GM18498 (cell line): Measurements from ENCODE around the gene SAT1.
A peak's percentile ranks its signal among the peaks of the same experiment; 100 is the strongest.

Experiments
- ATAC-seq: cut with Tn5 transposase; IDR thresholded peaks from one replicate; pipeline ENCODE4 v1.9.1; 2021; ENCODE audit warnings: mild to moderate bottlenecking, moderate library complexity; ENCODE audit not compliant: unreplicated experiment

SAT1 gene

DNA sequence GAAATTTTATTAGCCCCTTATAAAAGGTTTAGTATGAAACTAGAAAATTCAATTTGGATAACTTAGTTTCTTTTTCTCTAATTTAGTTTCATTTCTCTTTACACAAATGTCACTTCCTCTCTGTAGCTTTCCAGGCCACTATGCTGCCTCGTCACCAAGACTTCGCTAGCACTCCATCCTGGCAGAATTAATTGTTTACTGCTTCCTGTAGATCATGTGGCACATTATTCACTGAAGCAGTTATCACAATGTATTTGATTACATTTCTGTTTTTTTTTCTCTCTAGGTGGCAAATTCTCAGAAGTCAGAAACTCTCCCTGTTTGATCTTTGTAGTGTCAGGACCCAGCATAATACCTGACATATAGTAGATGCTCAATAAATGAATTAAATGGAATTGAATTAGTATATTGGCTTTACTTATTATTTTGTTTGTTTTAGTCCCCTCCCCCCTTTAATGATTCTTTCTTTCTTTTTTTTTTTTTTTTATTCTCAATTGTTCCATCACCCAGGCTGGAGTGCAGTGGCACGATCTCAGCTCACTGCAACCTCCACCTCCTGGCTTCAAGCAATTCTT is 9.3 kb upstream of the SAT1 start:
- peak; percentile 89 for ATAC-seq

DNA sequence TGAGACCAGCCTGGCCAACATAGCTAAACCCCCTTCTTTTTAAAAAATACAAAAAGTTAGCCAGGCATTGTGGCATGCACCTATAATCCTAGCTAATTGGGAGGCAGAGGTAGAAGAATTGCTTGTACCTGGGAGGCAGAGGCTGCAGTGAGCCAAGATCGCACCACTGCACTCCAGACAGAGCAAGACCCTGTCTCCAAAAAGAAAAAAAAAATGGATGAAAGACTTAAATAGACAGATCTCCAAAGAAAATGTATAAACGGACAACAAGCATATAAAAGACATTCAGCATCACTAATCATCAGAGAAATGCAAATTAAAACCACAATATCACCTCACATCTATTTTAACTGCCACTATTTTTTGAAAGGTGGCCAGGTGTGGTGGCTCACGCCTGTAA is 6.6 kb upstream of the SAT1 start:
- ATAC-seq = no peak

DNA sequence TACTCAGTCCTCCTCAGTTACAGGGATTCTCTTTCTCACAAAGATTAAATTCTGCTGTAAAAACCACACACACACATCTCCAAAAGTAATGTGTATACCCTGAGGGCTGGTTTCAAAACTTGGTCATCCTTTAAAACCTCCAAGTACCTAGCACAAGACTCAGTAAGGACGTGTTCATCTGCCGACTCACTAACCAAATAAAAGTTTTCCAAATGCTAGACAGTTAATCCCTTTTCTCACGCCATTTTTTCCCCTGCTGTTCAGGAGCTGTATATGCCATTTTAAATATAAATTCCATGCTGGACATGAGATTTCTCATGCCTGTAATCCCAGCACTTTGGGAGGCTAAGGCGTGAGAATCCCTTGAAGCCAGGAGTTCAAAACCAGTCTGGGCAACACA is 3.9 kb upstream of the SAT1 start:
- no peak for ATAC-seq

DNA sequence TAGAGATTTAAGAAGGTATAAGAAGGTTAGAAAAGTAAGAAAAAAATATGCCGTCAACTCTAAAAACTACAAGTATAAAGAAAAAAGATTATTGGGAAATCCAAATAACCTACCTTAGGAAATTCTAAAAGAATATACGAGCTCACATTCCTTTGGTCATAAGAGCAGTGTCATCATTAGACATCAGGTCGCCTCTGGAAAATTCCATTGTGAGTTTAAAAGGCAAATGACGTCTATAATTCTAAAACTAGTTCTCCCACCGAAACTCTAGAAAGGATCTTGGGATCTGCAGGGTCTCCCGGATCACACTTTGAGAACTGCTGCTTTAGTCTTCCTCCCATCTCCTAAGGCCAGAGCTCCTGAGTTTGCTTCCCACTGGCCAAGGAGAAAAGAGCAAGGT is 518 bp upstream of the SAT1 start:
- ATAC-seq = no peak

DNA sequence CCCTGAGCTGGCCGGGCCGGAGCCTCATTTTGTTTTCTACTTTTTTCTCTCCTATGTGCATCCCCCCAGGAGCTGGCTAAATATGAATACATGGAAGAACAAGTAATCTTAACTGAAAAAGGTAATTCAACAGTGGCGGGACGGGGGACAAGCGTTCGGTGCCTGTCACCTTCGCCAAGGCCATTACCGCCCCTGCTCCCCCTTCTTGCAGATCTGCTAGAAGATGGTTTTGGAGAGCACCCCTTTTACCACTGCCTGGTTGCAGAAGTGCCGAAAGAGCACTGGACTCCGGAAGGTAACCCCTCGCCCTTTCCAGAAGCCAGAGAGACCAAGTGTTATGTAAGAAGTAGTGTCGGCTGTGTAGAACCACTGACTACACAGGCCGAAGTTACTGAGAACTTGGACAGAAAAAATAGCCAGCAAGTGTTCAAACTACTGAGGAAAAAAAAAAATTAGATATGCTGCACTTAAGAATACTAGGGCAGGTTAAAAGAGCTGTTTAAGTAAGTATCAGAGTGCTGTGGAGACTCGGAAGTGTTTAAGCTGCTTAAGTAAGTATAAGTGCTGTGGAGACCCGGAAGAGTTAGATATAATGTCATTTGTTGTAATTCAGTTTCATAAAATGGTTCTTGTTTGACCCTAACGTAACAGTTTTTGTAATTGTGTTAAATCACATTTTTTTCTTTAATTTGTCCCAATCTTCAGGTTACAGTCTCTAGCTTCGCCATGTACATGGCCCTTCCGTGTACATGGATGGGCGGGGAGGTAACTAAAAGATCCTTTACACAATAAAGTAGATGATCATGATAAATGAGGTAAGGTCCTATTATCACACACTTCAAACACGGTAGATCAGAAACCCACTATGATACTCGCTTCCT is 856 bp downstream of the SAT1 start:
- no peak for ATAC-seq

DNA sequence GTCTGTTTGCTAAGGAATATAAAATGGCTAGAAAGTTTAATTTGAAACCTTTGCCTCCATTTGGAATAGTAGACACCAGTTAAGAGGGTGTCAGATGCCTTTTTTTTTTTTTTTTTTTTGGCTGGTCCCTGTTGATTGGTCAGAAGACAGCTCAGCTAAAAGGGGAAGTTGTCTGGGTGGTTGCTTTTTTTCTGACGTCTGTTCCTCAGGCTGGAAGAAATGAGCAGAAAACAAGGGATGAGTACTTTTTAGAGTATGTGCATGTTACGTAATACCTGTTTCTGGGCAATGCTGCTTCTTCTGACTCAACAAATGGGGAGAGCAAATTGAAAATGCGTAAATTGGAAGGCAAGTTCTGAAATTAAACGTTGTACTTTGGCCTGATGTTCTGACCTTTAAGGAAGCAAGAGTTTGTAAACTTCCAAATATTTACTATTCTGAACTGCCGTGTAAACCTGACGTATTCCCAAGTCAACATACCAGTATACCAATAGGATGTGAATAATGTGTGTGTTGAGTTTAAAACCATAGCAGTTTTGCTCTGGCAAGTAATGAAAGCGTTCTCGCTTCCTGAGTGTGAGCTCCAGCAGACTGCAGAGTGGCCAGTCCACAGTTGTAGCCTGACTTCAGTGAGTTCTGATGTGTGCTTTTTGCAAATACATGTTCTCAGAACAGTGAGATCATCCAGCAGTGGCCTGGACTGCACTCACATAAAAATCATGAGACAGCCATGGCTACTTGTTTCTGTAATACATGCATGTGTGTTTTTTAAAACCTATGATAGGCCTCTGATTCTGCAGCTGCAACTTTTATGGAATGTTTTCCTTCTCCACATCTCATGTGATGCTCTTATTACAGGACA is 1.7 kb downstream of the SAT1 start:
- no peak for ATAC-seq

DNA sequence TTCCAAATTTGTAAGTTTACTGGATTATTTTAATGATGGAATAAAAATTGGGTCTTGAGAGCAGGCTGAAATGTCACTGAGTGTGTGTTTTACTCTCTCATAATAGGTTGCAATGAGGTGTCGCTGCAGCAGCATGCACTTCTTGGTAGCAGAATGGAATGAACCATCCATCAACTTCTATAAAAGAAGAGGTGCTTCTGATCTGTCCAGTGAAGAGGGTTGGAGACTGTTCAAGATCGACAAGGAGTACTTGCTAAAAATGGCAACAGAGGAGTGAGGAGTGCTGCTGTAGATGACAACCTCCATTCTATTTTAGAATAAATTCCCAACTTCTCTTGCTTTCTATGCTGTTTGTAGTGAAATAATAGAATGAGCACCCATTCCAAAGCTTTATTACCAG is 2.6 kb downstream of the SAT1 start:
- no peak for ATAC-seq

DNA sequence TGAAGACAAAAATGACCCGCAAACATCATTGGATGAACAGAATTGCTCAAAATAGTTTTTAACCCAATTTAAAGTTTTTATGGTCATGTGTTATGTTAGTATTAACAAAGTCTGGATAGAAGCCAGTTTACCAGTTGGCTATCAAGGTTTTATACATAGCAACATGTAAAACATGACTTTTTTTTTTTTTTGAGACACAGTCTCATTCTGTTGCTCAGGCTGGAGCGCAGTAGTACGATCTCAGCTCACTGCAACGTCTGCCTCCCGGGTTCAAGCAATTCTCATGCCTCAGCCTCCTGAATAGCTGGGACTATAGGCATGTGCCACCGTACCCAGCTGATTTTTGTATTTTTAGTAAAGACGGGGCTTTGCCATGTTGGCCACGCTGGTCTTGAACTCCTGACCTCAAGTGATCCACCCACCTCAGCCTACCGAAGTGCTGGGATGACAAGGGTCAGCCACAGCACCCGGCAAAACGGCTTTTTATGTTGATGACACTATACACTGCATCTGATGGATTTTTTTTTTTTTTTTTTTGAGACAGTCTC is 3.4 kb downstream of the SAT1 start:
- ATAC-seq = no peak

DNA sequence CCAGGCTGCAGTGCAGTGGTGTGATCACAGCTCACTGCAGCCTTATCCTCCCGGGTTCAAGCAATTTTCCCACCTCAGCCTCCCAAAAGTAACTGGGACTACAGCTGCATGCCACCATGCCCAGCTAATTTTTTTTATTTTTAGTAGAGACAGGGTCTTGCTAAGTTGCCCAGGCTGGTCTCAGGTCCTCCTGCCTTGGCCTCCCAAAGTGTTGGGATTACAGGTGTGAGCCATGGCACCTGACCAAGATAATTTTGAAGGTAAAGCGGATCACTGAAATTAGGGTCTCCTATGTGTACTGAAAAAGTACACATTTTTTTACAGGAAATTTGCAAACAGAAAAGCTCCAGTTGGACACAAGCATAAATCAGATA is 4.8 kb downstream of the SAT1 start:
- ATAC-seq = no peak

DNA sequence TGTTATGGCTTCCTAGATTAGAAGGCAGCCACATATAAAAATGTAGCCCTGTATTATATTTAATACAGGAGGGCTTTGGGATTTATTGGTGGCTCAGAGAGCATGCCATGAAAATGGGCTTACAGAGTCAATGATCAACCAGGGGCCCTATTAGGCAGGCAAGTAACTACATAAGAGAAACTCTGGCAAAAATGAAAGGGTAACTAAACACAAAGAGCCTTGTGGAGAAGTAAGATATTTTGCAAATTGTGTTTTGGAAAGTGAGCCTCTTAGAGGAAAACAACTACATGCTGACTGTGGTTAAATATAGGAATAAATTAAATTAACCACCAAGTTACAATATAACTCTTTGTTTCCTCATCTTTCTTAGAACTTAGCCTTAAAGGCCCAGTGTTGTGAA is 5.5 kb downstream of the SAT1 start:
- ATAC-seq = peak; percentile 48

DNA sequence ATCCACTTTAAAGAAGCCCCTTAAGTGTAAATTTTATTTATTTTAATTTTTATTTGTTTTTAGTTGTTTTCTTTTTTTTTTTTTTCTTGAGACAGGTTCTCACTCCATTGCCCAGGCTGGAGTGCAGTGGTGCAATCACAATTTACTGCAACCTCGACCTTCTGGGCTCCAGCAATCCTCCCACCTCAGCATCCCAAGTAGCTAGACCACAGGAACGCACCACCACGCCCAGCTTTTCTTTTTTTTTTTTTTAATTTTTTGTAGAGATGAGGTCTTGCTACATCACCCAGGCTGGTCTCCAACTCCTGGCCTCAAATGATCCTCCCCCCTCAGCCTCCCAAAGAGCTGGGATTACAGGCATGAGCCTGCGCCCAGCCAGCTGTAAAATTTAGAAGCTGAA is 6.0 kb downstream of the SAT1 start:
- no peak for ATAC-seq

DNA sequence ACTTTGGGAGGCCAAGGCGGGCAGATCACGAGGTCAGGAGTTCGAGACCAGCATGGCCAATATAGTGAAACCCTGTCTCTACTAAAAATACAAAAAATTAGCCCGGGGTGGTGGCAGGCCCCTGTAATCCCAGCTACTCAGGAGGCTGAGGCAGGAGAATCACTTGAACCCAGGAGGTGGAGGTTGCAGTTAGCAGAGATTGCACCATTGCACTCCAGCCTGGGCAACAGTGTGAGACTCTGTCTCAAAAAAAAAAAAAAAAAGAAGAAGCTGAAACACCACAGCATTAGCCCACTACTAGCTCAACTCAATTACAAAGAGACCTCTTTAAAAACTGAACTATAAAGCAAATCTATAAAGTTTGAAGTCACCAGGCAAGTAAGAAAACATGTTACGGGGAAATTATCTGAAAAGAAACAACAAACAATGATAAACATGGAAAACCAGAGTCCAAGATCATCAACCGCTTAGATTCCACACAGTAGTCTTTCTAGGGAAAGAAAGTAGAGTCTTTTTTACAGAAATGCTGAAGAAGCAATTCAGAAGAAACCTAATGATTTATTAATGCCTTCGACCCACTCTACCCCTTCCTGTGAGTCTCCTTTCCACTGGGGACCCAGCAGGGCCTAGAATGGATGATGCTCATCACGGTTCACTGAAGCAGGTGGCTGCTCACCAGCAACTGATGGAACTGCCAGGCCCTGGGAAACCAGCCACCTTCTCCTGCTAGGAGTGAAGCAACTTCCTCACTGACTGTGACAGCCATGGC is 6.6 kb downstream of the SAT1 start:
- ATAC-seq = no peak

DNA sequence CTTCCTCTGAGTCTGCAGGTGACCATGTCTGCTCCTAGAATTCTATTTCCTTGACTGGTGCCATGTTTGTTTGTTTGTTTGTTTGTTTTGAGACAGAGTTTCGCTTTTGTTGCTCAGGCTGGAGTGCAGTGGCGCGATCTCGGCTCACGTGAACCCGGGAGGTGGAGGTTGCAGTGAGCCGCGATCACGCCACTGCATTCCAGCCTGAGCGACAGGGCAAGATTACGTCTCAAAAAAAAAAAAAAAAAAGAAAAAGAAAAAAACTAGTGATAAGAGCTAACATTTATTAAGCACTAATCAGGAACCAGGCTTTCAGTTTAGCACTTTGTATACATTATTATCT is 7.2 kb downstream of the SAT1 start:
- no peak for ATAC-seq

DNA sequence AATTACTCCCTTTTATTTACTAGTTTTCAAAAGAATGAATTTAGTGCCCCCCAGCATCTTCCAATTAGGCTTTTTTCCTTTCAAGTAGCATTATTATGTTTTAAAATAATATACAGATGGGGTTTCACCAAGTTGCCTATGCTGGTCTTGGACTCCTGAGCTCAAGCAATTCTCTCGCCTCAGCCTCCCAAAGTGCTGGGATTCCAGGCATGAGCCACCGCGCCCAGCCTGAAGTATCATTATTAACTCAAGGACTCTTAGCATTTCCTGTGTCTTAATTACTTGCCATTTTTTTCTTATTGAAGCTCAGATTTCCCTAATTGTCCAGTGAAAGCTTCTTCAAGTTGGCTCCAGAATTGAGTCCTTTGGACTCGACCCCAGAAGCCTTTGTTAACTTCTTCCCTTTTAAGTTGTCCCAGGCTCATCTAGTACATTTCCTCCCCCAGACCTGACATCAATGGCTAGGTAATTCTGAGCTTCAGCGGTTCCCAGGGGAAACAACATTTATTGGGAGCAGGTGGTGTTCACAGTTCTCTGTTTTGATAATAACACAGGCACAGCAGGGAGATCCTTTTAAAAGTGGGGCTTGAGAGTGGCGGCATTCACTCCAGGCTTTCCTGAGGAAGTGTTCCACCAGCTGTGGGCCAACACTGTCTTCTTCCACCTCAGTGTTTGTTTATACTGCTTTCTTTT is 10.0 kb downstream of the SAT1 start:
- no peak for ATAC-seq

DNA sequence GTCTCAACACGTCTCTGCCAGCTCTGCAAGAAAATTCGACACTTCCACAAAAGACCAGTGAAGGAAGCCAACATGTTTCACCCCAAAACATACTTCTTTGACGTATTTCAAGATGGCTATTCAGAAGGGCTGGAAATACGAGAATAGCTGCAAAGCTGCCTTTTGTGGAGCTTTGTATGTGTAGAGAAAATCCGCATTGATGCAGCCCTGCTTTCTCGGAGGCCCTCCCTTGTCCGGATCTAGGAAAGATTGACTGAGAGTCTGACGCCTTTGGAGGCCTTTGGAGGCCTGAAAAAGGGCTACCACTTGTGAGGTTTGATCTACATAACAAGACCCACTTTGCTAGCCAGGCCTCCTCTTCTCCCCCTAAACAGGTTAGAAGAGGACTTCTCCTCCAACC is 12.2 kb downstream of the SAT1 start:
- no peak for ATAC-seq

DNA sequence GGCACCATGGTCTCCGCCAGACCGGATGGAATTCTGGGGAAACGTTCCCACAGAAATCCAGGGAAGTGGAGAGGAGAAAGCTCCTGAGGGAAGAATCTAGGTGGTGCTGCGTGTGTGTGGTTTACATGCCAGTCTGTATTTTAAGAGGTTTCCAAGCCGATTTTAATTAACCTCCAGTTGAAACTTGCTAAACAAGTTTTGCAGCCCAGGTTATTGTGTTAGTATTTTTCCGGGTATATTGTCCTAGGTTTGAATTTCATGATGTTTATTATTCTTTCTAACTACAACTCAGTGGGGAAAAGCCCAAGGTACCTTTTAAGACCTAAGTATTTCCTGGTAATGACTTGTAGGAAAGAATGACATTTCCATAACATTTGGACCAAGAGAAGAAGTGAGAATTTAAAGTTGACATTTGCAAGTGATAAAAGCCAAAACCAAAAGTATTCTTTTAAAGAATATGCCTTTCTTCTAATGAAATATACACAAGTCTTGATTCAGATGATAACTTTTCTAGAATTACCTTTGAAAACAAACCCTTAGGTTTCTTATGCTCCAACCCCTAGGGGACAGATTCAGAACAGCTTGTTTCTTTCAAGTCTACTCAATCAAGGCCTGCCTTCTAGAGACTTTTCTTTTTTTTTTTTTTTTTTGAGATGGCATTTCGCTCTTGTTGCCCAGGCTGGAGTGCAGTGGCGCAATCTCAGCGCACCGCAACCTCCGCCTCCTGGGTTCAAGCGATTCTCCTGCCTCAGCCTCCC is 14.6 kb downstream of the SAT1 start:
- no peak for ATAC-seq

DNA sequence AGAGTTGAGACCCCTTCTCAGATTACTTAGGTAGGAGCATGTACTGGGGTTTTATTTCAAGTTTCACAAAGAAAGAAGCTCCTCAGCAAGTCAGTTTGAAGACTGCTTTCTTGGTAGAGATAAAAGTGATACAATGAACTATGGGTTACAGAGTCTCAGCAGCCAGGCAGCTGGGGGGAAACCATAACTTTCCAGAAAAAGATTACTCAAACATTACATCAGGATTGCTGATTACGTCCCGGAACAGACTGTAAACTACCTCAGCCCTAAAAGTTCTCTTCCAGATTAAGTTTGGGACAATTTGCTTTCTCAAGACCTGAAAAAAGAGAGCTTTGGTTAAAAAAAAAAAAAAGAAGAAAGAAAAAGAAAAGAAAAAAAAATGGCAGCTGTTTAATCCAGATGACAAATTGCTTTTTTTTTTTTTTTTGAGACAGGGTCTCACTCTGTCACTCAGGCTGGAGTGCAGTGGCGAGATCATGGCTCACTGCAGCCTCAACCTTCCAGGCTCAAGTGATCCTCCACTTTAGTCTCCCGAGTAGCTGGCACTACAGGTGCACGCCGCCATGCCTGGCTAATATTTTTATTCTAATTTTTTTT is 16.6 kb downstream of the SAT1 start:
- no peak for ATAC-seq

DNA sequence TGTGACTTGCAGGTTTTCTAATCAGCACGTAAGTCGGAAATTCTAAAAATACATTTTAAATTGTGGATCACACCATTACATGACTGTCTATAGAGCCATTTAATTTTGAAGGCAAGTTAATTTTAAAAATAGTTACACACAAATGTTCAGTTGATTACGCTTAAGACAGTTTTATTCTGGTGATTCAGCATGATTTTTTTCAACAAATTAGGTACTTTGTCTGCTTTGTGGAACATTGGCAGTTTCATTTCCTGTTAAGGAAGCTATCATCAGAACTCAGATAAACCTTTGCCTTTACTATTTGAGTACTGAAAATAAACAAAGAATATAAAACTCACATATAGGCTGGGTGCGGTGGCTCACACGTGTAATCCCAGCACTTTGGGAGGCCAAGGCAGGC is 19.5 kb downstream of the SAT1 start:
- no peak for ATAC-seq

DNA sequence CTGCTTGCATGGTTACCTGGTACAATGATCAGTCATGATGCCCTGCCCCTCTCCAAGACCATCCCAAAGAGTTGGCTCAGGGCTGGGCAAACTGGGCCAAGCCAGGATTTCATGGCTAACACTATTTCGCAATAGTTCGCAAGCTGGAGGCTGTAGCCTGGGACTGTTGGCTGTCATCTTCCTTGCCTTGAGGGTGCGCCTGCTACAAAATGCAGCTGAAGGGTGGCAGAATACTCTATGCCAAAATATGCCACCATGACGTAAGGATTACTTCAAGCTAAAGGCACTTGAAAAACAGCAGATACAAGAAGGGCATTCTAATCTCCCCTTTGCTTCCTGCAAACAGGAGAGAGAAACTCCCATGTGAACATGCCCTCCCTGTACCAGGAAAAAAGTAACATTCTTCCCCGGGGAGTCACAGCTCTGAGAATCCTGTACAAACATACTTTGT is 21.0 kb downstream of the SAT1 start:
- ATAC-seq = no peak
